H9 (cell line): Measurements from ENCODE around the gene SIGLEC11. TPM values are rescaled to one million over a fixed set of nuclear protein-coding genes. Genes with fewer than 3 reads are reported as not detected.
"Not testable (repeated sequence)": the region's sequence is repeated elsewhere in the genome, so short reads cannot be mapped to it uniquely, and the experiment has no call there.

Experiments used
- DNase-seq: peaks from one replicate; pipeline ENCODE4 v3.0.0-alpha.2; 2017
- H2AFZ ChIP-seq: one replicate; pipeline ENCODE4 v1.6.1; 2013; ENCODE audit warnings: mild to moderate bottlenecking, low read length, control low read depth, moderate library complexity
- H2AK5ac ChIP-seq: 2 replicates; pipeline ENCODE4 v1.6.1; 2013; ENCODE audit warnings: low read length, control low read depth, mixed read lengths; ENCODE audit not compliant: insufficient read length
- H2BK120ac ChIP-seq: one replicate; pipeline ENCODE4 v1.6.1; 2013; ENCODE audit warnings: low read depth, mild to moderate bottlenecking, low read length, control low read depth, inconsistent platforms; ENCODE audit not compliant: poor library complexity, severe bottlenecking
- H2BK12ac ChIP-seq: 2 replicates; pipeline ENCODE4 v1.6.1; 2013; ENCODE audit warnings: low read length, control low read depth, mixed read lengths, low read depth; ENCODE audit not compliant: insufficient read length
- H2BK15ac ChIP-seq: 2 replicates; pipeline ENCODE4 v1.6.1; 2013; ENCODE audit warnings: low read depth, low read length, control low read depth
- H2BK20ac ChIP-seq: one replicate; pipeline ENCODE4 v1.6.1; 2013; ENCODE audit warnings: low read depth, mild to moderate bottlenecking, low read length, control low read depth, inconsistent platforms; ENCODE audit not compliant: poor library complexity, severe bottlenecking
- H2BK5ac ChIP-seq: 2 replicates; pipeline ENCODE4 v1.6.1; 2013; ENCODE audit warnings: low read length, control low read depth, mixed read lengths; ENCODE audit not compliant: insufficient read length
- H3K14ac ChIP-seq: 2 replicates; pipeline ENCODE4 v1.6.1; 2013; ENCODE audit warnings: low read length, control low read depth; ENCODE audit not compliant: insufficient read depth
- H3K18ac ChIP-seq: 2 replicates; pipeline ENCODE4 v1.6.1; 2013; ENCODE audit warnings: low read depth, mild to moderate bottlenecking, mixed read lengths, low read length, control low read depth; ENCODE audit not compliant: insufficient read length
- H3K23ac ChIP-seq: 2 replicates; pipeline ENCODE4 v1.6.1; 2013; ENCODE audit warnings: low read length, control low read depth, mixed read lengths, low read depth; ENCODE audit not compliant: insufficient read length
- H3K23me2 ChIP-seq: 2 replicates; pipeline ENCODE4 v1.6.1; 2013; ENCODE audit warnings: low read depth, mild to moderate bottlenecking, mixed read lengths, low read length, control low read depth; ENCODE audit not compliant: insufficient read length, poor library complexity, severe bottlenecking
- H3K27ac ChIP-seq: 2 replicates; pipeline ENCODE4 v1.5.1; 2013; ENCODE audit warnings: low read length, control low read depth, mixed read lengths, low read depth; ENCODE audit not compliant: insufficient read length
- H3K27me3 ChIP-seq: 2 replicates; pipeline ENCODE4 v1.6.1; 2013; ENCODE audit warnings: low read length, control low read depth, inconsistent platforms; ENCODE audit not compliant: insufficient read depth
- H3K4ac ChIP-seq: 2 replicates; pipeline ENCODE4 v1.6.1; 2013; ENCODE audit warnings: low read depth, mild to moderate bottlenecking, control low read depth, inconsistent platforms, low read length, moderate library complexity
- H3K4me1 ChIP-seq: 2 replicates; pipeline ENCODE4 v1.6.1; 2013; ENCODE audit warnings: low read length, control low read depth, inconsistent platforms; ENCODE audit not compliant: insufficient read depth
- H3K4me2 ChIP-seq: 2 replicates; pipeline ENCODE4 v1.6.1; 2013; ENCODE audit warnings: low read length, control low read depth, mixed read lengths; ENCODE audit not compliant: insufficient read length, insufficient read depth
- H3K56ac ChIP-seq: 2 replicates; pipeline ENCODE4 v1.6.1; 2013; ENCODE audit warnings: low read depth, mild to moderate bottlenecking, mixed read lengths, low read length, control low read depth; ENCODE audit not compliant: insufficient read length
- H3K79me1 ChIP-seq: 2 replicates; pipeline ENCODE4 v1.6.1; 2013; ENCODE audit warnings: low read depth, mild to moderate bottlenecking, moderate library complexity, low read length, control low read depth, inconsistent platforms; ENCODE audit not compliant: insufficient read depth, poor library complexity, severe bottlenecking
- H3K79me2 ChIP-seq: 2 replicates; pipeline ENCODE4 v1.6.1; 2013; ENCODE audit warnings: low read length, control low read depth, inconsistent platforms; ENCODE audit not compliant: insufficient read depth
- H3K9ac ChIP-seq: 2 replicates; pipeline ENCODE4 v1.6.1; 2013; ENCODE audit warnings: low read length, control low read depth, mixed read lengths; ENCODE audit not compliant: insufficient read length; ENCODE audit errors: extremely low read depth
- H3K9me3 ChIP-seq: one replicate; pipeline ENCODE4 v1.6.1; 2013; ENCODE audit warnings: low read depth, low read length, inconsistent platforms; ENCODE audit not compliant: control insufficient read depth
- H3T11ph ChIP-seq: one replicate; pipeline ENCODE4 v1.6.1; 2013; ENCODE audit warnings: mild to moderate bottlenecking, low read length, control low read depth, inconsistent platforms
- H4K20me1 ChIP-seq: one replicate; pipeline ENCODE4 v1.6.1; 2013; ENCODE audit not compliant: control insufficient read depth, insufficient read length, insufficient read depth
- H4K5ac ChIP-seq: 2 replicates; pipeline ENCODE4 v1.6.1; 2013; ENCODE audit warnings: low read depth, mild to moderate bottlenecking, mixed read lengths, low read length, control low read depth; ENCODE audit not compliant: insufficient read length
- H4K8ac ChIP-seq: replicated peaks from 2 replicates; pipeline ENCODE4 v1.6.1; 2013; ENCODE audit warnings: low read length, control low read depth, mixed read lengths, low read depth; ENCODE audit not compliant: insufficient read length
- H4K91ac ChIP-seq: 2 replicates; pipeline ENCODE4 v1.6.1; 2013; ENCODE audit warnings: low read depth, mild to moderate bottlenecking, moderate library complexity, mixed read lengths, low read length, control low read depth; ENCODE audit not compliant: insufficient read length
- H3K27ac Mint-ChIP-seq, 3 experiments: 2 replicates in 2 of 3; 3 replicates in 1 of 3; pipeline ENCODE4 v1.8.0; 2020 to 2021; ENCODE audit warnings: mixed read lengths in 3 of 3, mild to moderate bottlenecking in 1 of 3, moderate library complexity in 1 of 3
- H3K27me3 Mint-ChIP-seq: 2 replicates; pipeline ENCODE4 v1.8.0; 2021; ENCODE audit warnings: low read depth, mild to moderate bottlenecking, moderate library complexity, mixed read lengths
- H3K36me3 Mint-ChIP-seq, 3 experiments: 2 replicates in 2 of 3; 3 replicates in 1 of 3; pipeline ENCODE4 v1.8.0; 2020 to 2021; ENCODE audit warnings: low read depth in 3 of 3, mixed read lengths in 3 of 3; ENCODE audit not compliant: insufficient read depth in 1 of 3
- H3K4me1 Mint-ChIP-seq, 2 experiments: 2 replicates each; pipeline ENCODE4 v1.8.0; 2020; ENCODE audit warnings: mixed read lengths in 2 of 2
- H3K4me3 Mint-ChIP-seq, 2 experiments: 2 replicates in 1 of 2; 3 replicates in 1 of 2; pipeline ENCODE4 v1.8.0; 2020 to 2021; ENCODE audit warnings: mild to moderate bottlenecking in 2 of 2, mixed read lengths in 2 of 2, moderate library complexity in 1 of 2
- H3K9me3 Mint-ChIP-seq, 2 experiments: 2 replicates in 1 of 2; 3 replicates in 1 of 2; pipeline ENCODE4 v1.8.0; 2020; ENCODE audit warnings: mild to moderate bottlenecking in 2 of 2, mixed read lengths in 2 of 2, moderate library complexity in 1 of 2
- WGBS: extraction: QIAGEN DNeasy Blood & Tissue Kit; methylation state at CpG from one replicate; pipeline ENCODE4 v1.1.7; 2013; ENCODE audit warnings: missing lambda C conversion rate, low lambda C conversion rate, mixed read lengths; ENCODE audit not compliant: insufficient read length; ENCODE audit errors: extremely low coverage; 5-methylcytosine and 5-hydroxymethylcytosine counted together
- total RNA-seq: library from RNA; stranded (reverse); gene quantifications from 2 replicates; pipeline ENCODE4 v1.2.1, GENCODE V29; 2021
- TF ChIP-seq, protein P1 (sequence below): fragments of 200-600 bp; sonication (generic); conservative IDR thresholded peaks from 3 replicates; pipeline ENCODE4 v1.8.0; 2021; ENCODE audit warnings: antibody characterized with exemption, mild to moderate bottlenecking

SIGLEC11 gene
- total RNA-seq, 1 experiment from 2014 or later, result not detected

DNA sequence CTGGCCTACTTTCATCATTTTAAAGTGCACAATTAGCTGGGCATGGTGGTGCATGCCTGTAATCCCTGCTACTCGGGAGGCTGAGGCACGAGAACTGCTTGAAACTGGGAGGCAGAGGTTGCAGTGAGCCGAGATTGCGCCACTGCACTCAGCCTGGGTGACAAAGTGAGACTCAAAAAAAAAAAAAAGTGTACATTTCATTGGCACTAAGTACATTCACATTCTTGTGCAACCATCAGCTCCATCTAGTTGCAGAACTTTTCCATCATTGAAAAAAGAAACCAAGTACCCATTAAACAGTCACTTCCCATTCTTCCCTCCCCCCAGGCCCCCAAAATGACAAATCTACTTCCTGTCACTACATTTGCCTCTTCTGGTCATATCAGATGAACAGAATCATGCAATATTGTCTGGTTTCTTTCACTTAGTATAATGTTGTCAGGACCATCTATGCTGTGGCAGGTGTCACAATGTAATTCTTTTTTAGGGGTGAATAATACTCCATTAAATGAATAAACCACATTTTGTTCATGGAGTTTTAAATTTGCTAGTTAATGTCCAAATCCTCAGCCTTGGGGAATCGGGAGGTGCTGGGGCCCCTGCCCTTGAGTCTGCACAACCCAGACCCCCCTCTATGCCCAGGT lies 7.4 kb upstream of the SIGLEC11 start:
- no peak overlapping the region for H2BK20ac ChIP-seq
- H3K4me1 Mint-ChIP-seq, result no peaks in the 10 kb centered on the region
- H2AK5ac ChIP-seq, result no peak overlapping the region
- TF ChIP-seq, protein P1, sequence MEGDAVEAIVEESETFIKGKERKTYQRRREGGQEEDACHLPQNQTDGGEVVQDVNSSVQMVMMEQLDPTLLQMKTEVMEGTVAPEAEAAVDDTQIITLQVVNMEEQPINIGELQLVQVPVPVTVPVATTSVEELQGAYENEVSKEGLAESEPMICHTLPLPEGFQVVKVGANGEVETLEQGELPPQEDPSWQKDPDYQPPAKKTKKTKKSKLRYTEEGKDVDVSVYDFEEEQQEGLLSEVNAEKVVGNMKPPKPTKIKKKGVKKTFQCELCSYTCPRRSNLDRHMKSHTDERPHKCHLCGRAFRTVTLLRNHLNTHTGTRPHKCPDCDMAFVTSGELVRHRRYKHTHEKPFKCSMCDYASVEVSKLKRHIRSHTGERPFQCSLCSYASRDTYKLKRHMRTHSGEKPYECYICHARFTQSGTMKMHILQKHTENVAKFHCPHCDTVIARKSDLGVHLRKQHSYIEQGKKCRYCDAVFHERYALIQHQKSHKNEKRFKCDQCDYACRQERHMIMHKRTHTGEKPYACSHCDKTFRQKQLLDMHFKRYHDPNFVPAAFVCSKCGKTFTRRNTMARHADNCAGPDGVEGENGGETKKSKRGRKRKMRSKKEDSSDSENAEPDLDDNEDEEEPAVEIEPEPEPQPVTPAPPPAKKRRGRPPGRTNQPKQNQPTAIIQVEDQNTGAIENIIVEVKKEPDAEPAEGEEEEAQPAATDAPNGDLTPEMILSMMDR, result no peak
- H3K79me2 ChIP-seq, result no peaks in the 10 kb centered on the region
- H3K9ac ChIP-seq, result no peak overlapping the region
- H4K8ac ChIP-seq, result no peak overlapping the region
- H3K79me1 ChIP-seq, result no peaks in the 10 kb centered on the region
- H3K4me3 Mint-ChIP-seq, result no peak overlapping the region
- H3K36me3 Mint-ChIP-seq, result no peaks in the 10 kb centered on the region; a peak in 2 of 7 replicates
- H3K27ac Mint-ChIP-seq, result no peak overlapping the region
- H2BK120ac ChIP-seq, result no peak overlapping the region
- H3K18ac ChIP-seq, result no peak overlapping the region
- H3K27ac ChIP-seq, result no peak overlapping the region
- H3K27me3 Mint-ChIP-seq, result peaks cover 7% of the 10 kb centered on the region
- no peaks in the 10 kb centered on the region for H3K4me1 ChIP-seq
- no peak overlapping the region for H2BK5ac ChIP-seq
- no peak overlapping the region for H2BK15ac ChIP-seq
- H3K4ac ChIP-seq, result no peak overlapping the region
- H3K9me3 ChIP-seq, result no peaks in the 10 kb centered on the region
- no peak overlapping the region for H4K91ac ChIP-seq
- no peak overlapping the region for H3K56ac ChIP-seq
- H3T11ph ChIP-seq, result no peak overlapping the region
- H2AFZ ChIP-seq, result no peak overlapping the region
- no peak overlapping the region for H2BK12ac ChIP-seq
- no peak overlapping the region for H3K23ac ChIP-seq
- no CpG with 5 or more reads among the region's 5 CpGs for WGBS
- H4K5ac ChIP-seq, result no peak overlapping the region
- DNase-seq, result no peak
- no peak overlapping the region for H3K4me2 ChIP-seq
- H4K20me1 ChIP-seq, result peaks cover 3% of the 10 kb centered on the region
- H3K14ac ChIP-seq, result no peak overlapping the region
- peaks cover 9 to 10% of the 10 kb centered on the region in 2 experiments for H3K9me3 Mint-ChIP-seq
- no peaks in the 10 kb centered on the region for H3K23me2 ChIP-seq
- no peaks in the 10 kb centered on the region for H3K27me3 ChIP-seq

DNA sequence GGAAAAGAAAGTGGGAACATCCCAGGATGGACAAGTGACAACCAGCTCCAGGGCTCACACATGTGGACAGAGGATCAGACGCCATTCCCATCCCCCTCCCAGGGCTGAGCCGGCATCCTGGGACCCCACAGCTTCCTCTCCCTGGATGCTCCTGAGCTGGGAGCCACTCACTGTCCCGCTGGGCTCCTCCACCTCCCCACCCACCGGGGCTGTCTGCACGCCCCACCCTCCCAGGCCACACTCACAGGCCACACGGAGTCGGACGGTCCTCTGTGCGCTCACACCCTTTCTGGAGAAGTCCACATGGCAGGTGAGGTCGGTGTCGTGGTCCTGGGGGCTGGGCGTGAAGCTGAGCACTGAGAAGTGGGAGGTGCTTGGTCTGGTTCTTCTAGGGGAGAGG lies 1.1 kb downstream of the SIGLEC11 start:
- not testable (repeated sequence) for H2BK12ac ChIP-seq, H3K14ac ChIP-seq, H3K79me2 ChIP-seq, H3K4me2 ChIP-seq, H3K9ac ChIP-seq, H3K4me3 Mint-ChIP-seq, H3K4ac ChIP-seq, H3K36me3 Mint-ChIP-seq, H3T11ph ChIP-seq, H3K27ac ChIP-seq, H3K9me3 ChIP-seq, H4K20me1 ChIP-seq, H2BK15ac ChIP-seq, H4K8ac ChIP-seq, H2BK120ac ChIP-seq, H3K27me3 Mint-ChIP-seq, H3K27ac Mint-ChIP-seq, H4K91ac ChIP-seq, H2AFZ ChIP-seq, H3K4me1 ChIP-seq, H2BK5ac ChIP-seq, H2AK5ac ChIP-seq, H3K23me2 ChIP-seq, H3K18ac ChIP-seq, H4K5ac ChIP-seq, DNase-seq, H3K56ac ChIP-seq, H3K23ac ChIP-seq, H3K79me1 ChIP-seq, H2BK20ac ChIP-seq, H3K27me3 ChIP-seq
- peaks cover 8 to 25% of the 10 kb centered on the region in 2 experiments for H3K4me1 Mint-ChIP-seq
- WGBS, result no CpG with 5 or more reads among the region's 12 CpGs
- H3K9me3 Mint-ChIP-seq, result peaks cover 13% of the 10 kb centered on the region in 2 experiments
